Hepatocyte (in vitro differentiated cells): ENCODE data around the gene OAS1. TPM values are rescaled to one million over a fixed set of nuclear protein-coding genes. Genes with fewer than 3 reads are reported as not detected.

Source experiments
- DNase-seq: peaks from one replicate; pipeline ENCODE4 v3.0.0-alpha.2; 2016; ENCODE audit warnings: low spot score
- H2AFZ ChIP-seq: fragments of 200-600 bp; sonication (generic); 2 replicates; pipeline ENCODE4 v1.6.0; 2016; ENCODE audit warnings: antibody characterized with exemption, mild to moderate bottlenecking
- H3K27ac ChIP-seq: fragments of 200-600 bp; sonication (generic); 2 replicates; pipeline ENCODE4 v1.5.1; 2016; ENCODE audit warnings: mild to moderate bottlenecking
- H3K27me3 ChIP-seq: fragments of 200-600 bp; sonication (generic); 2 replicates; pipeline ENCODE4 v1.6.1; 2016
- H3K36me3 ChIP-seq: fragments of 200-600 bp; sonication (generic); replicated peaks from 2 replicates; pipeline ENCODE4 v1.5.1; 2016; ENCODE audit warnings: low read depth; ENCODE audit not compliant: insufficient read depth
- H3K4me1 ChIP-seq: fragments of 200-600 bp; sonication (generic); 2 replicates; pipeline ENCODE4 v1.5.1; 2016; ENCODE audit warnings: mild to moderate bottlenecking, moderate library complexity; ENCODE audit not compliant: insufficient read depth
- H3K4me2 ChIP-seq: fragments of 200-600 bp; sonication (generic); 2 replicates; pipeline ENCODE4 v1.6.0; 2016
- H3K4me3 ChIP-seq: fragments of 200-600 bp; sonication (generic); 2 replicates; pipeline ENCODE4 v1.5.1; 2016; ENCODE audit warnings: mild to moderate bottlenecking
- H3K79me2 ChIP-seq: fragments of 200-600 bp; sonication (generic); 2 replicates; pipeline ENCODE4 v1.6.0; 2017; ENCODE audit warnings: mild to moderate bottlenecking
- H3K9me2 ChIP-seq: fragments of 200-600 bp; sonication (generic); replicated peaks from 2 replicates; pipeline ENCODE4 v1.6.0; 2017; ENCODE audit warnings: mild to moderate bottlenecking; ENCODE audit not compliant: insufficient read depth
- H3K9me3 ChIP-seq: fragments of 200-600 bp; sonication (generic); 2 replicates; pipeline ENCODE4 v1.5.1; 2016; ENCODE audit warnings: low read depth, mild to moderate bottlenecking
- H4K20me1 ChIP-seq: fragments of 200-600 bp; sonication (generic); 2 replicates; pipeline ENCODE4 v1.6.0; 2016; ENCODE audit warnings: mild to moderate bottlenecking; ENCODE audit not compliant: insufficient read depth, poor library complexity, severe bottlenecking
- EZH2 ChIP-seq: fragments of 200-600 bp; sonication (generic); IDR thresholded peaks from 2 replicates; pipeline ENCODE4 v1.6.1; 2016; ENCODE audit warnings: antibody characterized with exemption, mild to moderate bottlenecking, borderline replicate concordance
- EZH2phosphoT487 ChIP-seq: fragments of 200-600 bp; sonication (generic); IDR thresholded peaks from one replicate; pipeline ENCODE4 v1.6.1; 2018; ENCODE audit warnings: antibody characterized with exemption, mild to moderate bottlenecking, low read depth, moderate library complexity; ENCODE audit not compliant: unreplicated experiment, severe bottlenecking
- WGBS: methylation state at CpG from one replicate; pipeline ENCODE4 v1.1.6; 2016; ENCODE audit warnings: low lambda C conversion rate; ENCODE audit errors: missing lambda C conversion rate; 5-methylcytosine and 5-hydroxymethylcytosine counted together
- polyA plus RNA-seq: library from polyadenylated mRNA; unstranded; fragments of >200 nt; fragmentation: Nextera tagmentation; extraction: Ambion mirVana; gene quantifications from 2 replicates; pipeline ENCODE4 v1.2.1, GENCODE V29; 2016
- total RNA-seq: library from RNA; depleted of rRNA; stranded (reverse); fragments of >200 nt; gene quantifications from 2 replicates; pipeline ENCODE4 v1.2.3, GENCODE V29; 2014
- TF ChIP-seq, protein P1 (sequence below): fragments of 200-600 bp; sonication (generic); IDR thresholded peaks from 2 replicates; pipeline ENCODE4 v1.5.1; 2016; ENCODE audit warnings: antibody characterized with exemption, mild to moderate bottlenecking; ENCODE audit not compliant: poor library complexity

OAS1 gene
- total and polyA plus RNA-seq, 2 experiments from 2014 or later, result 18.6 to 25.0 TPM

DNA sequence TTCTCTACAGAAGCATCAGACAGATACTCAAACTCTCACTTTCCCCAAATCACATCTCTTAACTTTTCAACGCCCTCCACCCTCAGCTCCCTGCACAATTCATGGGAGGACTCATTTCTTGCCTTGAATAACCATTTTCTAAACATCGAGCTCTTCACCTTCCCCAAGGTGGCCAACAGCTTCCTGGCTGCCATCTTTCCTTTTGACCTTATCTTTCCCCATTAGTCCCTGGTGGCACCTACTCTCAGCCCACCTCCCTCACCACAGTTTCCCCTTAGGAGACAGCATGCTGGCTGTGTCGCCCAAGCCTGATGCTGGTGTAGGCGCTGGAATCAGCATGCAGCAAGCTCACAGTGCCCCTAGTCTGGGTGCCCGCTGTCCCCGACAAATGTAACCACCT is 8.4 kb upstream of the OAS1 start:
- Histone ChIP-seq H3K4me3 (no peak overlapping the region), H3K9me3 (no peaks in the 10 kb centered on the region), H3K27ac (no peak overlapping the region), H3K9me2 (no peaks in the 10 kb centered on the region), H3K79me2 (no peaks in the 10 kb centered on the region), H4K20me1 (no peaks in the 10 kb centered on the region), H3K4me1 (peaks cover 3% of the 10 kb centered on the region), H3K36me3 (no peaks in the 10 kb centered on the region), H3K4me2 (no peak overlapping the region), H2AFZ (no peak overlapping the region), H3K27me3 (peaks cover 3% of the 10 kb centered on the region)
- no peak for DNase-seq
- 91% methylated on average over 6 of the region's 6 CpGs for WGBS
- TF ChIP-seq EZH2 (no peak), EZH2phosphoT487 (no peak)
- TF ChIP-seq, protein P1, sequence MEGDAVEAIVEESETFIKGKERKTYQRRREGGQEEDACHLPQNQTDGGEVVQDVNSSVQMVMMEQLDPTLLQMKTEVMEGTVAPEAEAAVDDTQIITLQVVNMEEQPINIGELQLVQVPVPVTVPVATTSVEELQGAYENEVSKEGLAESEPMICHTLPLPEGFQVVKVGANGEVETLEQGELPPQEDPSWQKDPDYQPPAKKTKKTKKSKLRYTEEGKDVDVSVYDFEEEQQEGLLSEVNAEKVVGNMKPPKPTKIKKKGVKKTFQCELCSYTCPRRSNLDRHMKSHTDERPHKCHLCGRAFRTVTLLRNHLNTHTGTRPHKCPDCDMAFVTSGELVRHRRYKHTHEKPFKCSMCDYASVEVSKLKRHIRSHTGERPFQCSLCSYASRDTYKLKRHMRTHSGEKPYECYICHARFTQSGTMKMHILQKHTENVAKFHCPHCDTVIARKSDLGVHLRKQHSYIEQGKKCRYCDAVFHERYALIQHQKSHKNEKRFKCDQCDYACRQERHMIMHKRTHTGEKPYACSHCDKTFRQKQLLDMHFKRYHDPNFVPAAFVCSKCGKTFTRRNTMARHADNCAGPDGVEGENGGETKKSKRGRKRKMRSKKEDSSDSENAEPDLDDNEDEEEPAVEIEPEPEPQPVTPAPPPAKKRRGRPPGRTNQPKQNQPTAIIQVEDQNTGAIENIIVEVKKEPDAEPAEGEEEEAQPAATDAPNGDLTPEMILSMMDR, result no peak

DNA sequence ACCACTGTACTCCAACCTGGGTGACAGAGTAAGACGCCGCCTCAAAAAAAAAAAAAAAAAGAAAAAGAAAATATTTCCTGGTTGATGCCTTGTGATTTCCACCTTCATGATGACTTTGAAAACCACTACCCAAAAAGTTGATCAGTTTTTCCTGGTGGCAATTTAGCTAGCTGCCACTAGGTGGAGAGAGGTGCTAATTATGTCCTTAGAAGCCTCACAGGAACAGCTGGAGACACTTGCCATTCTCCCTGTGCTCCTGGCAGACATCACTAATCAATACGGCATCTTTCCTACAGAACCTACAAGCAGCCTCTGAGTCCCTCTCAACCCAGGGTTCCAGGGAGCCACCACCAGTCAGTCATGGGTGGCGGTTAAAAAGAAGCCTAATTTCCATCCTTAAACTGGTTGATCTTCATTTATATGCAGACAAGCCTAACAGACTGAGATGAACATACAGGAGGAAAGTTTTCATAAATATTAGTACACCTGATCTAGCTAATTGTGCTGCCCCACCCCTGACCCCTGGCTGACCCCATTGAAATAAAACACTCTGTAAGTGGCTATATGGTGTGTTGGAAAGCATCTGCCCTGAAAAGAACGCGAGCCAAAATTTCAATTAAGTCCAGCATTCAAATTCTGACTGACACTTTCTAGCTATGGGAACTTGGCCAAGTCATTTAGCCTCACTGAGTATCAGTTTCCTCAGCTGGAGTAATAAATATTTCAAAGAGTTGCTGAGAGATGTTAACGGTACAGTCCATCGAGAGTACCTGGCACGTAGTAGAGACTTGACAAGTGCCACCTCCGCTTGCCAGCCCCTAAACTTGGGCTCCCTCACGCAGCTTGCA is 6.2 kb upstream of the OAS1 start:
- Histone ChIP-seq H3K36me3 (no peaks in the 10 kb centered on the region), H3K9me3 (no peaks in the 10 kb centered on the region), H4K20me1 (no peaks in the 10 kb centered on the region), H2AFZ (no peak overlapping the region), H3K4me2 (no peak overlapping the region), H3K4me1 (peaks cover 3% of the 10 kb centered on the region), H3K27me3 (peaks cover 3% of the 10 kb centered on the region), H3K79me2 (no peaks in the 10 kb centered on the region), H3K4me3 (no peak overlapping the region), H3K9me2 (no peaks in the 10 kb centered on the region), H3K27ac (no peak overlapping the region)
- TF ChIP-seq, protein P1, result peak; percentile 54
- no peak for TF ChIP-seq EZH2phosphoT487
- TF ChIP-seq EZH2, result no peak
- peak; percentile 67 for DNase-seq
- WGBS, result 85% methylated on average over 11 of the region's 11 CpGs

DNA sequence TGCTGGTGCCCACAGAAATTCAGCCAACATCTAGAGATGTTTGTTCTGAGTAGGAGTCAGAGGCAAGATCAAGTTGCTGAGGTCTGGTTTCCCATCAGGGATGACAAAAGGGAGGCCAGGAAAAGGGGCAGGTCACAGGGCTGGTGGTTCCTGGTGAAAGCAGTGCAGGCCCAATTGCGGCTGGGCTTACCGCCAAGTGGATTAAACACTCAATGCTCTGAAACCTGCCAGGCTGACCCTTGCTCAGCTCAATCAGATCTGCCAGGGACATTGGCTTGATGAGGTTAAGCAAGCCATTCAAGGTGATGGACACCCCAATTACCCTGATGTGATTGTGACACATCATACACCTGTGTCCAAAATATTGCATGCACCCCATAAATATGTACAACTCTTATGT is 5.5 kb upstream of the OAS1 start:
- no peak for DNase-seq
- Histone ChIP-seq H3K4me2 (no peak overlapping the region), H2AFZ (no peak overlapping the region), H3K4me3 (no peak overlapping the region), H3K9me2 (no peaks in the 10 kb centered on the region), H3K36me3 (no peaks in the 10 kb centered on the region), H3K4me1 (peaks cover 3% of the 10 kb centered on the region), H3K9me3 (no peaks in the 10 kb centered on the region), H3K27me3 (no peaks in the 10 kb centered on the region), H3K27ac (no peak overlapping the region), H4K20me1 (no peaks in the 10 kb centered on the region), H3K79me2 (no peaks in the 10 kb centered on the region)
- TF ChIP-seq, protein P1, result no peak
- TF ChIP-seq EZH2 (no peak), EZH2phosphoT487 (no peak)
- 94% methylated on average over 2 of the region's 2 CpGs for WGBS
